Measurements from ENCODE around the gene KCNQ5. TPM values are rescaled to one million over a fixed set of nuclear protein-coding genes. Genes with fewer than 3 reads are reported as not detected.

KCNQ5 gene
- total and polyA plus RNA-seq, 10 of the 15 experiments (the other 5 are each of a cell fraction or from before 2014, with no cell fraction given): 0.60 to 16.2 (median 3.2) TPM

DNA sequence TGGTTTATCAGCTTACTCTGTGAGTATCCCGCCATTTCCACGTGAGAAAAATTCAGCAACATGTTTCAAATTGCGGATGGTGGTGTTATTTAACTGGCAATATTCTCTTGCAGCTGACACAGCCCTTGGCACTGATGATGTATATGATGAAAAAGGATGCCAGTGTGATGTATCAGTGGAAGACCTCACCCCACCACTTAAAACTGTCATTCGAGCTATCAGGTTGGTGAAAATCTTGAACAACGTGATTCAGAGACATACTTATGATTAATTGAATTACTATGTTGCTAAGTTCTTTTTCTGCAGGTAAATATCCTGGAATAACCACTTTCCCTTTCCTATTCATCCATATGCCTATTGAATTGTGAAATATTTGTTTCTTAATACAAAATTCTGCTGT lies 547.8 kb downstream of the KCNQ5 start:
- ATAC-seq (no peak), FAIRE-seq (no peak), DNase-seq (ENCODE audit: low read depth, low spot score) (no peak)
- in situ Hi-C loops (cut with MboI) (no loop called here), intact Hi-C loops (cut with micrococcal nuclease; ENCODE audit: unreplicated experiment) (no loop called here)
- ChIA-PET CTCF (interaction anchor here (0.6 to 3.4 kb wide), 3 partner anchors 12 to 553 kb away, joined by 3 to 15 read pairs (median 3); no protein-coding TSS in a partner anchor), RAD21 (ENCODE audit: unreplicated experiment) (interaction anchor here (0.9 to 2.9 kb wide), 2 partner anchors 42 to 553 kb away, joined by 3 to 12 read pairs; no protein-coding TSS in a partner anchor), POLR2A (interaction anchor here (0.6 to 0.7 kb wide), 2 partner anchors 155 to 624 kb away, joined by 3 to 4 read pairs; no protein-coding TSS in a partner anchor), SMC1A (ENCODE audit: uncharacterized antibody, unreplicated experiment) (interaction anchor here (1.1 to 1.6 kb wide), 4 partner anchors 20 to 552 kb away, joined by 3 to 5 read pairs (median 3); no protein-coding TSS in a partner anchor)
- Histone ChIP-seq H3K4me2 (ENCODE audit: control insufficient read depth, insufficient read depth) (no peak overlapping the region), H3K27me3 (replicated peaks in 1 of 2; ENCODE audit: control insufficient read depth in 2 of 2, insufficient read depth in 2 of 2, low read length in 1 of 2) (no peaks in the 10 kb centered on the region), H3K4me3 (no peak overlapping the region), H3K9me3 (replicated peaks; ENCODE audit: control insufficient read depth, insufficient read depth, low read length) (no peaks in the 10 kb centered on the region), H3K79me2 (ENCODE audit: control insufficient read depth, insufficient read depth, low read length) (no peaks in the 10 kb centered on the region), H4K20me1 (ENCODE audit: control insufficient read depth, insufficient read depth) (no peaks in the 10 kb centered on the region), H3K27ac (ENCODE audit: control insufficient read depth, insufficient read depth) (no peak overlapping the region), H3K36me3 (ENCODE audit: control insufficient read depth in 2 of 2, insufficient read depth in 2 of 2, low read length in 1 of 2) (no peaks in the 10 kb centered on the region; a peak in 1 of 4 replicates), H3K4me1 (ENCODE audit: control insufficient read depth, insufficient read depth, low read length) (no peaks in the 10 kb centered on the region), H3K9ac (ENCODE audit: control insufficient read depth, insufficient read depth, low read length) (no peak overlapping the region), H2AFZ (ENCODE audit: control insufficient read depth, low read depth, low read length) (no peak overlapping the region)
- WGBS (ENCODE audit: insufficient coverage, insufficient replicate concordance, low lambda C conversion rate, missing lambda C conversion rate): 97% methylated on average over 5 of the region's 5 CpGs
- no peak for TF ChIP-seq PAX8 (IDR thresholded peaks at IDR 0.05)
- TF ChIP-seq, protein P1, sequence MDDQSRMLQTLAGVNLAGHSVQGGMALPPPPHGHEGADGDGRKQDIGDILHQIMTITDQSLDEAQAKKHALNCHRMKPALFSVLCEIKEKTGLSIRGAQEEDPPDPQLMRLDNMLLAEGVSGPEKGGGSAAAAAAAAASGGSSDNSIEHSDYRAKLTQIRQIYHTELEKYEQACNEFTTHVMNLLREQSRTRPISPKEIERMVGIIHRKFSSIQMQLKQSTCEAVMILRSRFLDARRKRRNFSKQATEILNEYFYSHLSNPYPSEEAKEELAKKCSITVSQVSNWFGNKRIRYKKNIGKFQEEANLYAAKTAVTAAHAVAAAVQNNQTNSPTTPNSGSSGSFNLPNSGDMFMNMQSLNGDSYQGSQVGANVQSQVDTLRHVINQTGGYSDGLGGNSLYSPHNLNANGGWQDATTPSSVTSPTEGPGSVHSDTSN (IDR thresholded peaks at IDR 0.05; ENCODE audit: insufficient replicate concordance, low read depth, low read length): no peak
- TF ChIP-seq, protein P2, sequence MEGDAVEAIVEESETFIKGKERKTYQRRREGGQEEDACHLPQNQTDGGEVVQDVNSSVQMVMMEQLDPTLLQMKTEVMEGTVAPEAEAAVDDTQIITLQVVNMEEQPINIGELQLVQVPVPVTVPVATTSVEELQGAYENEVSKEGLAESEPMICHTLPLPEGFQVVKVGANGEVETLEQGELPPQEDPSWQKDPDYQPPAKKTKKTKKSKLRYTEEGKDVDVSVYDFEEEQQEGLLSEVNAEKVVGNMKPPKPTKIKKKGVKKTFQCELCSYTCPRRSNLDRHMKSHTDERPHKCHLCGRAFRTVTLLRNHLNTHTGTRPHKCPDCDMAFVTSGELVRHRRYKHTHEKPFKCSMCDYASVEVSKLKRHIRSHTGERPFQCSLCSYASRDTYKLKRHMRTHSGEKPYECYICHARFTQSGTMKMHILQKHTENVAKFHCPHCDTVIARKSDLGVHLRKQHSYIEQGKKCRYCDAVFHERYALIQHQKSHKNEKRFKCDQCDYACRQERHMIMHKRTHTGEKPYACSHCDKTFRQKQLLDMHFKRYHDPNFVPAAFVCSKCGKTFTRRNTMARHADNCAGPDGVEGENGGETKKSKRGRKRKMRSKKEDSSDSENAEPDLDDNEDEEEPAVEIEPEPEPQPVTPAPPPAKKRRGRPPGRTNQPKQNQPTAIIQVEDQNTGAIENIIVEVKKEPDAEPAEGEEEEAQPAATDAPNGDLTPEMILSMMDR (IDR thresholded peaks at IDR 0.05 in 2 of 3, conservative IDR thresholded peaks at IDR 0.05 in 1 of 3; ENCODE audit: control insufficient read depth in 2 of 3, extremely low read depth in 1 of 3, insufficient read depth in 1 of 3, low read depth in 3 of 3, low read length in 3 of 3): no peak
- no peak for TF ChIP-seq CBX5 (IDR thresholded peaks at IDR 0.05; ENCODE audit: low read depth)
- TF ChIP-seq STAT1 (conservative IDR thresholded peaks at IDR 0.05): no peak
- no peak for TF ChIP-seq TCF7 (IDR thresholded peaks at IDR 0.05; ENCODE audit: borderline replicate concordance)
- TF ChIP-seq, protein P3, sequence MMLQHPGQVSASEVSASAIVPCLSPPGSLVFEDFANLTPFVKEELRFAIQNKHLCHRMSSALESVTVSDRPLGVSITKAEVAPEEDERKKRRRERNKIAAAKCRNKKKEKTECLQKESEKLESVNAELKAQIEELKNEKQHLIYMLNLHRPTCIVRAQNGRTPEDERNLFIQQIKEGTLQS (IDR thresholded peaks at IDR 0.05; ENCODE audit: borderline replicate concordance, extremely low read depth, low read depth, low read length): no peak
- TF ChIP-seq, protein P4, sequence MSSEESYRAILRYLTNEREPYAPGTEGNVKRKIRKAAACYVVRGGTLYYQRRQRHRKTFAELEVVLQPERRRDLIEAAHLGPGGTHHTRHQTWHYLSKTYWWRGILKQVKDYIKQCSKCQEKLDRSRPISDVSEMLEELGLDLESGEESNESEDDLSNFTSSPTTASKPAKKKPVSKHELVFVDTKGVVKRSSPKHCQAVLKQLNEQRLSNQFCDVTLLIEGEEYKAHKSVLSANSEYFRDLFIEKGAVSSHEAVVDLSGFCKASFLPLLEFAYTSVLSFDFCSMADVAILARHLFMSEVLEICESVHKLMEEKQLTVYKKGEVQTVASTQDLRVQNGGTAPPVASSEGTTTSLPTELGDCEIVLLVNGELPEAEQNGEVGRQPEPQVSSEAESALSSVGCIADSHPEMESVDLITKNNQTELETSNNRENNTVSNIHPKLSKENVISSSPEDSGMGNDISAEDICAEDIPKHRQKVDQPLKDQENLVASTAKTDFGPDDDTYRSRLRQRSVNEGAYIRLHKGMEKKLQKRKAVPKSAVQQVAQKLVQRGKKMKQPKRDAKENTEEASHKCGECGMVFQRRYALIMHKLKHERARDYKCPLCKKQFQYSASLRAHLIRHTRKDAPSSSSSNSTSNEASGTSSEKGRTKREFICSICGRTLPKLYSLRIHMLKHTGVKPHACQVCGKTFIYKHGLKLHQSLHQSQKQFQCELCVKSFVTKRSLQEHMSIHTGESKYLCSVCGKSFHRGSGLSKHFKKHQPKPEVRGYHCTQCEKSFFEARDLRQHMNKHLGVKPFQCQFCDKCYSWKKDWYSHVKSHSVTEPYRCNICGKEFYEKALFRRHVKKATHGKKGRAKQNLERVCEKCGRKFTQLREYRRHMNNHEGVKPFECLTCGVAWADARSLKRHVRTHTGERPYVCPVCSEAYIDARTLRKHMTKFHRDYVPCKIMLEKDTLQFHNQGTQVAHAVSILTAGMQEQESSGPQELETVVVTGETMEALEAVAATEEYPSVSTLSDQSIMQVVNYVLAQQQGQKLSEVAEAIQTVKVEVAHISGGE (CRISPR knock-in tag; IDR thresholded peaks at IDR 0.05): no peak
- no peak for TF ChIP-seq FOXM1 (IDR thresholded peaks at IDR 0.05; ENCODE audit: low read depth, low read length)
- TF ChIP-seq BACH1 (IDR thresholded peaks at IDR 0.05; ENCODE audit: borderline replicate concordance): no peak
- TF ChIP-seq CHD4 (IDR thresholded peaks at IDR 0.05): no peak
- TF ChIP-seq YBX1 (IDR thresholded peaks at IDR 0.05): no peak
- no peak for TF ChIP-seq RUNX3 (IDR thresholded peaks at IDR 0.05; ENCODE audit: low read length)
- TF ChIP-seq NBN (IDR thresholded peaks at IDR 0.05): no peak
- no peak for TF ChIP-seq ATF7 (IDR thresholded peaks at IDR 0.05; ENCODE audit: low read depth)
- no peak for TF ChIP-seq GATAD2B (conservative IDR thresholded peaks at IDR 0.05; ENCODE audit: low read depth)
- no TSS peak for BruUV-seq (replicated peaks)

All from GM12878 (cell line).